HuH-7.5 (cell line): ENCODE results near the gene PHLDB1.

ENCODE experiments used
- DNase-seq: peaks from one replicate; pipeline ENCODE4 v3.0.0; 2011; ENCODE audit warnings: low spot score

Gene PHLDB1

GRCh38 chr11:118640332-118641154 lies 33.1 kb downstream of the PHLDB1 start:
- no peak for DNase-seq

GRCh38 chr11:118641397-118642019 lies 34.1 kb downstream of the PHLDB1 start:
- no peak for DNase-seq

- no peak for DNase-seq
These were observed 36.0 kb downstream of the PHLDB1 start for GRCh38 chr11:118643142-118643994.

GRCh38 chr11:118643995-118644345 lies 36.6 kb downstream of the PHLDB1 start:
- no peak for DNase-seq

- no peak for DNase-seq
These were observed 37.1 kb downstream of the PHLDB1 start for GRCh38 chr11:118644496-118644895.

- no peak for DNase-seq
These were observed 37.8 kb downstream of the PHLDB1 start for GRCh38 chr11:118645066-118645715.

- DNase-seq: no peak
These were observed 39.0 kb downstream of the PHLDB1 start for GRCh38 chr11:118646393-118646792.

- no peak for DNase-seq
These were observed 40.9 kb downstream of the PHLDB1 start for GRCh38 chr11:118648291-118648690.

- DNase-seq: no peak
These were observed 42.5 kb downstream of the PHLDB1 start for GRCh38 chr11:118649941-118650340.

GRCh38 chr11:118650366-118650765 lies 43.0 kb downstream of the PHLDB1 start:
- DNase-seq: no peak

GRCh38 chr11:118651820-118652219 lies 44.4 kb downstream of the PHLDB1 start:
- DNase-seq: no peak

- no peak for DNase-seq
These were observed 45.3 kb downstream of the PHLDB1 start for GRCh38 chr11:118652681-118653181.

GRCh38 chr11:118653684-118654390 lies 46.4 kb downstream of the PHLDB1 start:
- DNase-seq: no peak

- DNase-seq: no peak
These were observed 48.2 kb downstream of the PHLDB1 start for GRCh38 chr11:118655486-118656190.

GRCh38 chr11:118656563-118657165 lies 49.2 kb downstream of the PHLDB1 start:
- DNase-seq: no peak

GRCh38 chr11:118657238-118657637 lies 49.8 kb downstream of the PHLDB1 start:
- DNase-seq: no peak

GRCh38 chr11:118657709-118658428 lies 50.5 kb downstream of the PHLDB1 start:
- DNase-seq: no peak

- no peak for DNase-seq
These were observed 51.3 kb downstream of the PHLDB1 start for GRCh38 chr11:118658429-118659313.
